Esophagus squamous epithelium (tissue), 4 donors: Measurements from ENCODE around the gene CUL3.

Experiments
- POLR2A ChIP-seq, 4 donors: fragments of 450-650 bp; IDR thresholded peaks; one replicate each; pipeline ENCODE4 v1.6.1; 2017; ENCODE audit warnings: antibody characterized with exemption in 4 of 4, mild to moderate bottlenecking in 4 of 4, moderate library complexity in 3 of 4
- TF ChIP-seq, protein P1 (sequence below), 6 experiments: fragments of 450-650 bp in 4 of 6; fragments of 200-600 bp in 2 of 6; sonication (generic) in 2 of 6; IDR thresholded peaks; one replicate each; pipeline ENCODE4 v1.5.1; 2016 to 2019; ENCODE audit warnings: antibody characterized with exemption in 6 of 6, mild to moderate bottlenecking in 4 of 6, moderate library complexity in 4 of 6

DNA sequence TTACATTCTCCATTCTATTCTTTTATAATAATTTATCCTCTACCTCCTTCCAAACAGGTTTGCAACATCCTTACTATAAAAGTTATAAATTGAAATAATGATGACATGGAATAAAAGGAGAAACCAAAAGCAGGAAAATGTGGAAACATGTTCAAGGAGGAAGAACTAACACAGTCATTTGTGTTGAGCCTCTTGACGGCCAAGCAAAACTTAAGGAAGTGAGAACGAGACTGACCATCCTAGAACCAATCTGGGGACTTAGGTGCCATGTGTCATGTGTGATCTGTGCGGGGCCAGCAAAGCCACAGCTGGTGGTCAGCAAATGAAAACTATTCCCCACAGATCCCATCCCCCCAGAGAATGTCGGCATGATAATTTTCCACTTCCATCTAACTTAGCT, 157.7 kb downstream of the CUL3 start:
- TF ChIP-seq, protein P1, sequence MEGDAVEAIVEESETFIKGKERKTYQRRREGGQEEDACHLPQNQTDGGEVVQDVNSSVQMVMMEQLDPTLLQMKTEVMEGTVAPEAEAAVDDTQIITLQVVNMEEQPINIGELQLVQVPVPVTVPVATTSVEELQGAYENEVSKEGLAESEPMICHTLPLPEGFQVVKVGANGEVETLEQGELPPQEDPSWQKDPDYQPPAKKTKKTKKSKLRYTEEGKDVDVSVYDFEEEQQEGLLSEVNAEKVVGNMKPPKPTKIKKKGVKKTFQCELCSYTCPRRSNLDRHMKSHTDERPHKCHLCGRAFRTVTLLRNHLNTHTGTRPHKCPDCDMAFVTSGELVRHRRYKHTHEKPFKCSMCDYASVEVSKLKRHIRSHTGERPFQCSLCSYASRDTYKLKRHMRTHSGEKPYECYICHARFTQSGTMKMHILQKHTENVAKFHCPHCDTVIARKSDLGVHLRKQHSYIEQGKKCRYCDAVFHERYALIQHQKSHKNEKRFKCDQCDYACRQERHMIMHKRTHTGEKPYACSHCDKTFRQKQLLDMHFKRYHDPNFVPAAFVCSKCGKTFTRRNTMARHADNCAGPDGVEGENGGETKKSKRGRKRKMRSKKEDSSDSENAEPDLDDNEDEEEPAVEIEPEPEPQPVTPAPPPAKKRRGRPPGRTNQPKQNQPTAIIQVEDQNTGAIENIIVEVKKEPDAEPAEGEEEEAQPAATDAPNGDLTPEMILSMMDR (IDR thresholded peaks at IDR 0.05): no peak
- TF ChIP-seq POLR2A (IDR thresholded peaks at IDR 0.05): no peak
